A673 (cell line): ENCODE measurements around the gene PATL1.

Experiments
- CTCF ChIP-seq: fragments of 300-800, 200-600 bp; sonication (generic); conservative IDR thresholded peaks from 2 replicates; pipeline ENCODE4 v1.5.1; 2017; ENCODE audit warnings: low read depth, mild to moderate bottlenecking, antibody characterized with exemption, low read length, moderate library complexity, mixed read lengths
- EZH2 ChIP-seq: fragments of 200-600 bp; sonication (generic); IDR thresholded peaks from 2 replicates; pipeline ENCODE4 v1.6.1; 2017; ENCODE audit warnings: borderline replicate concordance, low read depth, mild to moderate bottlenecking, mixed read lengths, antibody characterized with exemption, low read length; ENCODE audit not compliant: poor library complexity, severe bottlenecking

GRCh38 chr11:59629996-59630395, 38.8 kb downstream of the PATL1 start:
- TF ChIP-seq CTCF (no peak), EZH2 (no peak)
